Osteoblast (primary cell): Measurements from ENCODE around the gene CX3CL1. TPM values are rescaled to one million over a fixed set of nuclear protein-coding genes. Genes with fewer than 3 reads are reported as not detected.

Experiments used
- DNase-seq: peaks from one replicate; pipeline ENCODE4 v3.0.0; 2011; ENCODE audit warnings: low spot score, mixed read lengths; ENCODE audit not compliant: insufficient read length; ENCODE audit errors: missing footprints
- H2AFZ ChIP-seq: 2 replicates; pipeline ENCODE4 v1.6.0; 2011; ENCODE audit warnings: mild to moderate bottlenecking, low read length
- H3K27ac ChIP-seq: 2 replicates; pipeline ENCODE4 v1.5.1; 2011; ENCODE audit warnings: mild to moderate bottlenecking, low read depth, low read length, moderate library complexity
- H3K27me3 ChIP-seq: 2 replicates; pipeline ENCODE4 v1.6.0; 2012; ENCODE audit warnings: mild to moderate bottlenecking, control low read depth, inconsistent platforms, low read length, moderate library complexity; ENCODE audit not compliant: insufficient read depth
- H3K36me3 ChIP-seq: 2 replicates; pipeline ENCODE4 v1.5.1; 2011; ENCODE audit warnings: mild to moderate bottlenecking, low read length, control low read depth, moderate library complexity; ENCODE audit not compliant: insufficient read depth
- H3K4me1 ChIP-seq: 2 replicates; pipeline ENCODE4 v1.5.1; 2011; ENCODE audit warnings: mild to moderate bottlenecking, low read length, control low read depth, moderate library complexity; ENCODE audit not compliant: insufficient read depth
- H3K4me2 ChIP-seq: 2 replicates; pipeline ENCODE4 v1.6.0; 2011; ENCODE audit warnings: mild to moderate bottlenecking, low read length; ENCODE audit not compliant: insufficient read depth
- H3K4me3 ChIP-seq: fragments of 200-600 bp; sonication (generic); 3 replicates; pipeline ENCODE4 v1.5.1; 2012; ENCODE audit warnings: mild to moderate bottlenecking, low read length, inconsistent platforms; ENCODE audit not compliant: insufficient read depth
- H3K79me2 ChIP-seq: 2 replicates; pipeline ENCODE4 v1.6.0; 2012; ENCODE audit warnings: mild to moderate bottlenecking, low read length, control low read depth, inconsistent platforms; ENCODE audit not compliant: insufficient read depth
- H3K9me3 ChIP-seq: 2 replicates; pipeline ENCODE4 v1.5.1; 2011; ENCODE audit warnings: low read depth, low read length, control low read depth
- H4K20me1 ChIP-seq: 2 replicates; pipeline ENCODE4 v1.6.0; 2012; ENCODE audit warnings: mild to moderate bottlenecking, low read length, control low read depth; ENCODE audit not compliant: insufficient read depth
- total RNA-seq: library from RNA; depleted of rRNA; stranded (reverse); fragments of >200 nt; gene quantifications from 2 replicates; pipeline ENCODE4 v1.2.3, GENCODE V29; 2012
- TF ChIP-seq, protein P1 (sequence below): IDR thresholded peaks from 2 replicates; pipeline ENCODE4 v1.5.1; 2011; ENCODE audit warnings: mild to moderate bottlenecking, low read depth, low read length, moderate library complexity; ENCODE audit errors: extremely low read depth

Gene CX3CL1
- total RNA-seq, 1 donor = not detected

DNA sequence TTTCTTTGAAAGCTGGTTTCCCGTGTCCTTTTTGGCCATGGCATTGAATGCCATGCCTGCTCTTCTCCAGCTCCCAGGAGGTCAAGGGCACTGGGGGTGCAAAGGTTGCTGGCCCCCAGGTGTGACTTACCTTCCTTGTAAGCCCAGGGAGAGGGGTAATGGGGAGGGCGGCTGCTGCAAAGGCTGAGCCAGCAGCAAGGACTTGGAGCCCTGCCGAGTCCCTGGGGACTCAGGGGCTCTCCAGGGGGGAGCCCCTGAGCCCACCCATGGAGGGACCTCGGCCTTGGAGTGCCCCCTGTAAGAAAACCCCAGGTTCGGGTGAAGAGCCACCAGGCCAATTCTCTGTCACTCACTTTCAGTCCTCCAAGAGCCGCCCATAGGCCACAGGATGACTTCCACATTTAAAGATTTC, 19.6 kb upstream of the CX3CL1 start:
- Histone ChIP-seq H4K20me1 (no peaks in the 10 kb centered on the region), H3K4me1 (no peaks in the 10 kb centered on the region), H3K4me2 (no peak overlapping the region), H2AFZ (no peak overlapping the region), H3K4me3 (no peak overlapping the region), H3K79me2 (no peaks in the 10 kb centered on the region), H3K36me3 (no peaks in the 10 kb centered on the region), H3K9me3 (no peaks in the 10 kb centered on the region), H3K27ac (no peak overlapping the region), H3K27me3 (peaks cover 26% of the 10 kb centered on the region)
- no peak for DNase-seq
- TF ChIP-seq, protein P1, sequence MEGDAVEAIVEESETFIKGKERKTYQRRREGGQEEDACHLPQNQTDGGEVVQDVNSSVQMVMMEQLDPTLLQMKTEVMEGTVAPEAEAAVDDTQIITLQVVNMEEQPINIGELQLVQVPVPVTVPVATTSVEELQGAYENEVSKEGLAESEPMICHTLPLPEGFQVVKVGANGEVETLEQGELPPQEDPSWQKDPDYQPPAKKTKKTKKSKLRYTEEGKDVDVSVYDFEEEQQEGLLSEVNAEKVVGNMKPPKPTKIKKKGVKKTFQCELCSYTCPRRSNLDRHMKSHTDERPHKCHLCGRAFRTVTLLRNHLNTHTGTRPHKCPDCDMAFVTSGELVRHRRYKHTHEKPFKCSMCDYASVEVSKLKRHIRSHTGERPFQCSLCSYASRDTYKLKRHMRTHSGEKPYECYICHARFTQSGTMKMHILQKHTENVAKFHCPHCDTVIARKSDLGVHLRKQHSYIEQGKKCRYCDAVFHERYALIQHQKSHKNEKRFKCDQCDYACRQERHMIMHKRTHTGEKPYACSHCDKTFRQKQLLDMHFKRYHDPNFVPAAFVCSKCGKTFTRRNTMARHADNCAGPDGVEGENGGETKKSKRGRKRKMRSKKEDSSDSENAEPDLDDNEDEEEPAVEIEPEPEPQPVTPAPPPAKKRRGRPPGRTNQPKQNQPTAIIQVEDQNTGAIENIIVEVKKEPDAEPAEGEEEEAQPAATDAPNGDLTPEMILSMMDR = no peak

- no peaks in the 10 kb centered on the region for H3K36me3 ChIP-seq
- no peaks in the 10 kb centered on the region for H3K79me2 ChIP-seq
- no peaks in the 10 kb centered on the region for H4K20me1 ChIP-seq
- H3K4me3 ChIP-seq = no peak overlapping the region
- H3K27me3 ChIP-seq = peaks cover 19% of the 10 kb centered on the region
- H3K27ac ChIP-seq = no peak overlapping the region
- H3K9me3 ChIP-seq = no peaks in the 10 kb centered on the region
- no peak overlapping the region for H3K4me2 ChIP-seq
- DNase-seq = no peak
- TF ChIP-seq, protein P1 = no peak
- H3K4me1 ChIP-seq = no peaks in the 10 kb centered on the region
- H2AFZ ChIP-seq = no peak overlapping the region
Measured at GRCh38 chr16:57354311-57354710, 18.0 kb upstream of the CX3CL1 start.

DNA sequence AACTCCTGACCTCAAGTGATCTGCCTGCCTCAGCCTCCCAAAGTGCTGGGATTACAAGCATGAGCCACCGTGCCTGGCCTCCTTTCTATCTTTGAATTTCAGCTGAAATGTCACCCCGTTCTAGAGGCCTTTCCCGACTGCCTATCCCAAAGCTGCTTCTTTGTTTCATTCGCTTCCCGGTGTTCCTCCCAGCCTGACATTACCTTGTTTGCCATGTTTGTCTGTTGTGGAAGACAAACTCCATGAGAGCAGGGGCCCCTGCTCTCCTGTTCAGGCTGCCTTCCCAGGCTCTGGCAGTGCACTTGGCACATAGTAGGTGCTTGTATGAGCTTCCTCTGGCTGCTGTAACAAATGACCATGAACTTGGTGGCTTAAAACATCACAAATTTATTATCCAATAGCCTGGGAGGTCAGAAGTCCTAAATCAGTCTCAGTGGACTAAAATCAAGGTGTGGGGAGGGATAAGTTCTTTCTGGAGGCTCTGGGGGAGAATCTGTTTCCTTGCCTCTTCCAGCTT, 16.3 kb upstream of the CX3CL1 start:
- Histone ChIP-seq H4K20me1 (no peaks in the 10 kb centered on the region), H3K4me2 (no peak overlapping the region), H3K27me3 (peaks cover 9% of the 10 kb centered on the region), H3K4me1 (no peaks in the 10 kb centered on the region), H3K4me3 (no peak overlapping the region), H2AFZ (no peak overlapping the region), H3K79me2 (no peaks in the 10 kb centered on the region), H3K36me3 (no peaks in the 10 kb centered on the region), H3K27ac (no peak overlapping the region), H3K9me3 (no peaks in the 10 kb centered on the region)
- DNase-seq = no peak
- TF ChIP-seq, protein P1 = no peak

DNA sequence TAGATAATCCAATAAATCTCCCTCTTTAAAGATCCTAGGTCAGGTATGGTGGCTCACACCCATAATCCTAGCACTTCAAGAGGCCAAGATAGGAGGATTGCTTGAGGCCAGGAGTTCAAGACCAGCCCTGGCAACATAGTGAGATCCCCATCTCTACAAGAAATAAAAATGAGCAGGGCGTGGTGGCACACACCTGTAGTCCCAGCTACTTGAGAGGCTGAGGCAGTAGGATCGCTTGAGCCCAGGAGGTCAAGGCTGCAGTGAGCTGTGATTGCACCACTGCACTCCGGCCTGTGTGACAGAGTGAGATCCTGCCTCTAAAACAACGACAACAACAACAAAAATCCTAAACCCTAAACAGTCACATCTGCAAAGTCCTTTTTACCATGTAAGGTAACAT, 15.7 kb upstream of the CX3CL1 start:
- Histone ChIP-seq H2AFZ (no peak overlapping the region), H3K27me3 (peaks cover 9% of the 10 kb centered on the region), H4K20me1 (no peaks in the 10 kb centered on the region), H3K27ac (no peak overlapping the region), H3K36me3 (no peaks in the 10 kb centered on the region), H3K4me3 (no peak overlapping the region), H3K4me1 (no peaks in the 10 kb centered on the region), H3K9me3 (no peaks in the 10 kb centered on the region), H3K79me2 (no peaks in the 10 kb centered on the region), H3K4me2 (no peak overlapping the region)
- DNase-seq = no peak
- TF ChIP-seq, protein P1 = no peak
